SU-DHL-6 (cell line): ENCODE data around the gene CAPN12.
"Not testable (repeated sequence)": the region's sequence is repeated elsewhere in the genome, so short reads cannot be mapped to it uniquely, and the experiment has no call there.

Experiments
- H2AFZ ChIP-seq: fragments of 200-600 bp; sonication (generic); 2 replicates; pipeline ENCODE4 v1.6.1; 2014; ENCODE audit warnings: low read depth, mild to moderate bottlenecking, moderate library complexity, mixed read lengths, antibody characterized with exemption, low read length; ENCODE audit not compliant: severe bottlenecking
- H3F3A ChIP-seq: fragments of 200-600 bp; shearing (Covaris generic); 2 replicates; pipeline ENCODE4 v1.6.0; 2016; ENCODE audit warnings: antibody characterized with exemption, mild to moderate bottlenecking; ENCODE audit not compliant: insufficient read depth
- H3K27ac ChIP-seq: fragments of 200-600 bp; sonication (generic); 2 replicates; pipeline ENCODE4 v1.5.1; 2016; ENCODE audit warnings: low read depth, mild to moderate bottlenecking, low read length, moderate library complexity, mixed read lengths
- H3K27me3 ChIP-seq: fragments of 200-600 bp; sonication (generic), shearing (Covaris generic); 2 replicates; pipeline ENCODE4 v1.6.0; 2014; ENCODE audit warnings: mild to moderate bottlenecking, low read length
- H3K36me3 ChIP-seq: fragments of 200-600 bp; sonication (generic); 2 replicates; pipeline ENCODE4 v1.6.1; 2014; ENCODE audit warnings: mild to moderate bottlenecking, low read length, mixed read lengths
- H3K4me2 ChIP-seq: fragments of 300-600, 200-600 bp; shearing (Covaris generic), sonication (generic); 2 replicates; pipeline ENCODE4 v1.6.0; 2014; ENCODE audit warnings: low read length, low read depth, mild to moderate bottlenecking; ENCODE audit not compliant: poor library complexity, severe bottlenecking
- H3K4me3 ChIP-seq: fragments of 200-600 bp; sonication (generic); 2 replicates; pipeline ENCODE4 v1.5.1; 2014; ENCODE audit warnings: antibody characterized with exemption, low read length, mild to moderate bottlenecking, mixed read lengths; ENCODE audit not compliant: insufficient read depth, poor library complexity, severe bottlenecking
- H3K79me2 ChIP-seq: fragments of 200-600 bp; sonication (generic); 2 replicates; pipeline ENCODE4 v1.6.1; 2014; ENCODE audit warnings: mild to moderate bottlenecking, low read length, moderate library complexity; ENCODE audit not compliant: insufficient read depth
- H3K9ac ChIP-seq: fragments of 200-600 bp; sonication (generic); 2 replicates; pipeline ENCODE4 v1.7.0; 2014; ENCODE audit warnings: mild to moderate bottlenecking, low read length
- H3K9me2 ChIP-seq: fragments of 200-600 bp; sonication (generic); replicated peaks from 2 replicates; pipeline ENCODE4 v1.6.1; 2014; ENCODE audit warnings: low read length; ENCODE audit not compliant: insufficient read depth
- H3K9me3 ChIP-seq: fragments of 200-600 bp; sonication (generic); 2 replicates; pipeline ENCODE4 v1.6.1; 2014; ENCODE audit warnings: low read length, mixed read lengths; ENCODE audit not compliant: insufficient read depth
- H4K20me1 ChIP-seq: fragments of 200-600 bp; sonication (generic); 2 replicates; pipeline ENCODE4 v1.6.1; 2014; ENCODE audit warnings: low read depth, mild to moderate bottlenecking, antibody characterized with exemption, low read length, moderate library complexity, mixed read lengths
- CTCF ChIP-seq: fragments of 200-600 bp; sonication (generic); IDR thresholded peaks from one replicate; pipeline ENCODE4 v1.5.1; 2017; ENCODE audit warnings: antibody characterized with exemption, mild to moderate bottlenecking, low read length, moderate library complexity; ENCODE audit not compliant: insufficient read depth, poor library complexity, severe bottlenecking
- EZH2phosphoT487 ChIP-seq: fragments of 200-600 bp; sonication (generic), shearing (Covaris generic); conservative IDR thresholded peaks from 2 replicates; pipeline ENCODE4 v1.6.1; 2018; ENCODE audit warnings: mild to moderate bottlenecking, antibody characterized with exemption, low read length, moderate library complexity, mixed read lengths

Gene CAPN12

GRCh38 chr19:38786572-38787265 is 42.4 kb upstream of the CAPN12 start:
- H3K4me2 ChIP-seq: no peak overlapping the region
- H3K9ac ChIP-seq: no peak overlapping the region
- no peak overlapping the region for H3K27ac ChIP-seq
- H3K9me3 ChIP-seq: no peaks in the 10 kb centered on the region
- no peak for TF ChIP-seq EZH2phosphoT487
- no peak for TF ChIP-seq CTCF
- H3K9me2 ChIP-seq: no peaks in the 10 kb centered on the region
- H3K4me3 ChIP-seq: no peak overlapping the region
- no peak overlapping the region for H2AFZ ChIP-seq
- no peaks in the 10 kb centered on the region for H4K20me1 ChIP-seq
- H3K79me2 ChIP-seq: no peaks in the 10 kb centered on the region
- no peaks in the 10 kb centered on the region for H3K27me3 ChIP-seq
- H3F3A ChIP-seq: no peaks in the 10 kb centered on the region
- no peaks in the 10 kb centered on the region for H3K36me3 ChIP-seq

- not testable (repeated sequence) for H4K20me1 ChIP-seq, H3K27me3 ChIP-seq, H3K4me3 ChIP-seq, H3K36me3 ChIP-seq, H3K9me3 ChIP-seq, H3K79me2 ChIP-seq, H3K4me2 ChIP-seq, H3K27ac ChIP-seq, H3F3A ChIP-seq, H3K9ac ChIP-seq, H3K9me2 ChIP-seq, H2AFZ ChIP-seq
These were observed 41.8 kb upstream of the CAPN12 start for GRCh38 chr19:38786061-38786460.

GRCh38 chr19:38785187-38785699 is 41.0 kb upstream of the CAPN12 start:
- Histone ChIP-seq H3K79me2 (no peaks in the 10 kb centered on the region), H3K27ac (no peak overlapping the region), H3K36me3 (no peaks in the 10 kb centered on the region), H3K9ac (no peak overlapping the region), H3F3A (no peaks in the 10 kb centered on the region), H3K9me2 (no peaks in the 10 kb centered on the region), H2AFZ (no peak overlapping the region), H3K4me2 (no peak overlapping the region), H3K9me3 (no peaks in the 10 kb centered on the region), H3K27me3 (no peaks in the 10 kb centered on the region), H4K20me1 (no peaks in the 10 kb centered on the region), H3K4me3 (no peak overlapping the region)
- no peak for TF ChIP-seq CTCF
- no peak for TF ChIP-seq EZH2phosphoT487

- TF ChIP-seq EZH2phosphoT487 (no peak), CTCF (no peak)
- Histone ChIP-seq H3K9me3 (no peaks in the 10 kb centered on the region), H4K20me1 (no peaks in the 10 kb centered on the region), H3K4me3 (no peak overlapping the region), H3K4me2 (no peak overlapping the region), H2AFZ (no peak overlapping the region), H3K27me3 (no peaks in the 10 kb centered on the region), H3K9me2 (no peaks in the 10 kb centered on the region), H3K27ac (no peak overlapping the region), H3K9ac (no peak overlapping the region), H3F3A (no peaks in the 10 kb centered on the region), H3K79me2 (no peaks in the 10 kb centered on the region), H3K36me3 (no peaks in the 10 kb centered on the region)
These were observed 40.0 kb upstream of the CAPN12 start for GRCh38 chr19:38784224-38784623.

- H3K79me2 ChIP-seq, H3K9ac ChIP-seq, H3K9me3 ChIP-seq, H3K27me3 ChIP-seq, H3F3A ChIP-seq, H3K9me2 ChIP-seq, H3K4me3 ChIP-seq, H3K36me3 ChIP-seq, H2AFZ ChIP-seq, H4K20me1 ChIP-seq, H3K27ac ChIP-seq, H3K4me2 ChIP-seq: not testable (repeated sequence)
These were observed 37.9 kb upstream of the CAPN12 start for GRCh38 chr19:38782212-38782611.
